SK-N-SH treated with all-trans-retinoic acid at 6 μM for 48 hours (cell line): ENCODE results near the gene PAPPA.

Source experiments
- BACH2 ChIP-seq: fragments of 250-450 bp; sonication (Bioruptor Pico); IDR thresholded peaks from 2 replicates; pipeline ENCODE4 v1.9.0; 2021; ENCODE audit warnings: mild to moderate bottlenecking, borderline replicate concordance
- ISL1 ChIP-seq: fragments of 250-450 bp; sonication (Bioruptor Pico); IDR thresholded peaks from 2 replicates; pipeline ENCODE4 v2.1.2; 2022; ENCODE audit warnings: mild to moderate bottlenecking, moderate library complexity
- OSR1 ChIP-seq: fragments of 250-450 bp; sonication (Bioruptor Pico); IDR thresholded peaks from 2 replicates; pipeline ENCODE4 v1.8.0; 2022; ENCODE audit warnings: moderate library complexity, mild to moderate bottlenecking, inconsistent platforms
- PATZ1 ChIP-seq: fragments of 250-450 bp; sonication (Bioruptor Pico); IDR thresholded peaks from 2 replicates; pipeline ENCODE4 v1.8.0; 2020; ENCODE audit warnings: mild to moderate bottlenecking, moderate library complexity, borderline replicate concordance
- PPARA ChIP-seq: fragments of 250-450 bp; sonication (Bioruptor Pico); IDR thresholded peaks from 2 replicates; pipeline ENCODE4 v1.5.0; 2020; ENCODE audit warnings: mild to moderate bottlenecking, borderline replicate concordance
- RARB ChIP-seq: fragments of 250-450 bp; sonication (Bioruptor Pico); IDR thresholded peaks from 2 replicates; pipeline ENCODE4 v1.8.0; 2021; ENCODE audit warnings: mild to moderate bottlenecking, moderate library complexity
- TOX ChIP-seq: fragments of 250-450 bp; sonication (Bioruptor Pico); IDR thresholded peaks from 2 replicates; pipeline ENCODE4 v1.8.0; 2021; ENCODE audit warnings: mild to moderate bottlenecking, moderate library complexity, borderline replicate concordance
- TSHZ2 ChIP-seq: fragments of 250-450 bp; sonication (Bioruptor Pico); IDR thresholded peaks from 2 replicates; pipeline ENCODE4 v1.5.0; 2020; ENCODE audit warnings: mild to moderate bottlenecking, moderate library complexity
- ZC3H10 ChIP-seq: fragments of 250-450 bp; sonication (Bioruptor Pico); IDR thresholded peaks from 2 replicates; pipeline ENCODE4 v1.5.1; 2021; ENCODE audit warnings: mild to moderate bottlenecking, moderate library complexity
- ZFP3 ChIP-seq: fragments of 250-450 bp; sonication (Bioruptor Pico); IDR thresholded peaks from 2 replicates; pipeline ENCODE4 v1.5.0; 2020; ENCODE audit warnings: mild to moderate bottlenecking, moderate library complexity
- ZFP30 ChIP-seq: fragments of 450-650 bp; formaldehyde crosslinking; IDR thresholded peaks from 2 replicates; pipeline ENCODE4 v1.5.0; 2022; ENCODE audit warnings: mild to moderate bottlenecking, moderate library complexity
- ZNF70 ChIP-seq: fragments of 450-650 bp; formaldehyde crosslinking; IDR thresholded peaks from 2 replicates; pipeline ENCODE4 v1.5.0; 2020; ENCODE audit warnings: mild to moderate bottlenecking, moderate library complexity
- ZNF8 ChIP-seq: fragments of 450-650 bp; formaldehyde crosslinking; IDR thresholded peaks from 2 replicates; pipeline ENCODE4 v1.5.0; 2020; ENCODE audit warnings: mild to moderate bottlenecking, moderate library complexity
- TF ChIP-seq, protein P1 (sequence below): fragments of 250-450 bp; sonication (Bioruptor Pico); IDR thresholded peaks from 2 replicates; pipeline ENCODE4 v1.8.0; 2021; ENCODE audit warnings: low read depth, mild to moderate bottlenecking, moderate library complexity, borderline replicate concordance

DNA sequence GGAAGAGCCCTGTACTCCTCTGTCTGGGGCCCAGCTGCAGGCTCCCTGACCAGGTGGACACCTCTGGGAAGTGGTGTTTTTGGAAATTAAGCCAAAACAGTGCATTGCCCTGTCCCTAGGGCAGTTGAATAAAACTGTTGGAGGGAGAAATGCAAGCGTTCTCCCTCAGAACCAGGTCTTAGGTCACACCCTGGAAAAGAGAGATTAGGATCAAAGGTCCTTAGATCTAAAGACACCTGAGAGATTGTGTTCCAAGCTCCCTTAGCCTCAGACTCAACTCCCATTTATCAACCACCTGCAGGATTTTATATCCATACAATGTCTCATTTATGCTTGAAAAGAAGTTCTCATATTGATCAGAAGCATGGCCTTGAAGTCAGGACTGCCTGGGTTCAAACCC, 64.8 kb downstream of the PAPPA start:
- TF ChIP-seq ZFP3 (CRISPR knock-in tag) (no peak), ZNF8 (CRISPR knock-in tag) (no peak), ISL1 (CRISPR knock-in tag) (no peak), PPARA (CRISPR knock-in tag) (no peak), PATZ1 (CRISPR knock-in tag) (no peak), TSHZ2 (CRISPR knock-in tag) (no peak), BACH2 (no peak), TOX (no peak), ZNF70 (CRISPR knock-in tag) (no peak), OSR1 (CRISPR knock-in tag) (no peak), RARB (no peak), ZC3H10 (CRISPR knock-in tag) (no peak), ZFP30 (no peak)
- TF ChIP-seq, protein P1, sequence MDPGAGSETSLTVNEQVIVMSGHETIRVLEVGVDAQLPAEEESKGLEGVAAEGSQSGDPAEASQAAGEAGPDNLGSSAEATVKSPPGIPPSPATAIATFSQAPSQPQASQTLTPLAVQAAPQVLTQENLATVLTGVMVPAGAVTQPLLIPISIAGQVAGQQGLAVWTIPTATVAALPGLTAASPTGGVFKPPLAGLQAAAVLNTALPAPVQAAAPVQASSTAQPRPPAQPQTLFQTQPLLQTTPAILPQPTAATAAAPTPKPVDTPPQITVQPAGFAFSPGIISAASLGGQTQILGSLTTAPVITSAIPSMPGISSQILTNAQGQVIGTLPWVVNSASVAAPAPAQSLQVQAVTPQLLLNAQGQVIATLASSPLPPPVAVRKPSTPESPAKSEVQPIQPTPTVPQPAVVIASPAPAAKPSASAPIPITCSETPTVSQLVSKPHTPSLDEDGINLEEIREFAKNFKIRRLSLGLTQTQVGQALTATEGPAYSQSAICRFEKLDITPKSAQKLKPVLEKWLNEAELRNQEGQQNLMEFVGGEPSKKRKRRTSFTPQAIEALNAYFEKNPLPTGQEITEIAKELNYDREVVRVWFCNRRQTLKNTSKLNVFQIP (CRISPR knock-in tag): no peak
